GM12873 (cell line): ENCODE results near the gene ACBD4.

ENCODE experiments used
- TF ChIP-seq, protein P1 (sequence below): IDR thresholded peaks from 2 replicates; pipeline ENCODE4 v1.5.1; 2012; ENCODE audit warnings: low read depth, mild to moderate bottlenecking, moderate library complexity, low read length, control low read depth; ENCODE audit not compliant: insufficient read depth; ENCODE audit errors: missing control alignments

Gene ACBD4

DNA sequence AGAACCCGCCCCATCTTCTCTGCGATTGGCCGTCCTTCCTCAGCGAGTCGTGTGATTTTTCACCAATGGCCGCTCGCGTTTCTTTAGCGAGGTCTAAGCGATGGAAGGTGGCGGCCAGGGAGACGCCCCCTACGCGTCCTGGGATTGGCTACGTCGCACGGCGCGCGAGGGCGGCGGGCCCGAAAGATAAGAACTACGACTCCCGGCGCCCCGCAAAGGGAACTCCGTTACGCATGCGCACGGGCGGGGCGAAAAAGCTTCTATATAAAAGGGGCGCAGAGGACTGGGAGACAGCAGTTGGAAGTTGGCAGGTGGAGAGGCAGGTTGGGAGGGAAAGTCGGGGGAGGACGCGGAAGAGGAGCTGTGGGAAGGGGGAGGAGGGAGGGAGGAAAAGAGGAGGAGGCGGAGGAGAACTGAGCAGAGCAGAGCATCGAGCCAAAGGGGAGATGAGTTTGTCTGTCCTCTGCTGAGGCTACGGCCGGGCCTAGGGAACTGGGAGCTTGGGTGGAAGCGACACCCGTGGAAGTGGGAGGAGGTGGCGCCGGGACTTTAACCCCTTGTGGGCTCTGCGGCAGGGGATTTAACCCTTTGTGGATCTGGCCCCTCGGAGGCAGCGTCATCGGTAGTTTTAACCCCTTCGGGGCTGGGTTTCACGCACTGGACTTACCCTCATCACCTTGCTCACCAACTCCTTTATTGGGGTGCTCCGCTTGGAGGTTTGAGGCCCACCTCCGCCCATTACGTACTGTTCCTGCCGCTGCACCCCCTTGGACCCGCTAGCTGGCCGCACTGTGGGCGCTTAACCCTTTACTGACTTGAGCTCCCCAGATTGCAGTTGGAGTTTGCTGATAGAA lies 12.9 kb downstream of the ACBD4 start, which contains the start of gene HEXIM1:
HEXIM1 (plus strand) TSS at position 293 of the 854 bp plus-strand sequence. CDS start 716 bp downstream, outside the sequence.
- TF ChIP-seq, protein P1, sequence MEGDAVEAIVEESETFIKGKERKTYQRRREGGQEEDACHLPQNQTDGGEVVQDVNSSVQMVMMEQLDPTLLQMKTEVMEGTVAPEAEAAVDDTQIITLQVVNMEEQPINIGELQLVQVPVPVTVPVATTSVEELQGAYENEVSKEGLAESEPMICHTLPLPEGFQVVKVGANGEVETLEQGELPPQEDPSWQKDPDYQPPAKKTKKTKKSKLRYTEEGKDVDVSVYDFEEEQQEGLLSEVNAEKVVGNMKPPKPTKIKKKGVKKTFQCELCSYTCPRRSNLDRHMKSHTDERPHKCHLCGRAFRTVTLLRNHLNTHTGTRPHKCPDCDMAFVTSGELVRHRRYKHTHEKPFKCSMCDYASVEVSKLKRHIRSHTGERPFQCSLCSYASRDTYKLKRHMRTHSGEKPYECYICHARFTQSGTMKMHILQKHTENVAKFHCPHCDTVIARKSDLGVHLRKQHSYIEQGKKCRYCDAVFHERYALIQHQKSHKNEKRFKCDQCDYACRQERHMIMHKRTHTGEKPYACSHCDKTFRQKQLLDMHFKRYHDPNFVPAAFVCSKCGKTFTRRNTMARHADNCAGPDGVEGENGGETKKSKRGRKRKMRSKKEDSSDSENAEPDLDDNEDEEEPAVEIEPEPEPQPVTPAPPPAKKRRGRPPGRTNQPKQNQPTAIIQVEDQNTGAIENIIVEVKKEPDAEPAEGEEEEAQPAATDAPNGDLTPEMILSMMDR: no peak

DNA sequence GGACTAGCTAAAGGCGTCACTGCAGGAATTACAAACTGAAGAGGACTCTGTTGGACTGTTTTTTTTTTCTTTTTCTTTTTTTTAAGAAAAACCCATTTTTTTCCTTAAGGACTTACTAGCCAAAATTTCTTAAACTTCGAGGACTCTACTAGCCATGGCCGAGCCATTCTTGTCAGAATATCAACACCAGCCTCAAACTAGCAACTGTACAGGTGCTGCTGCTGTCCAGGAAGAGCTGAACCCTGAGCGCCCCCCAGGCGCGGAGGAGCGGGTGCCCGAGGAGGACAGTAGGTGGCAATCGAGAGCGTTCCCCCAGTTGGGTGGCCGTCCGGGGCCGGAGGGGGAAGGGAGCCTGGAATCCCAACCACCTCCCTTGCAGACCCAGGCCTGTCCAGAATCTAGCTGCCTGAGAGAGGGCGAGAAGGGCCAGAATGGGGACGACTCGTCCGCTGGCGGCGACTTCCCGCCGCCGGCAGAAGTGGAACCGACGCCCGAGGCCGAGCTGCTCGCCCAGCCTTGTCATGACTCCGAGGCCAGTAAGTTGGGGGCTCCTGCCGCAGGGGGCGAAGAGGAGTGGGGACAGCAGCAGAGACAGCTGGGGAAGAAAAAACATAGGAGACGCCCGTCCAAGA lies 13.7 kb downstream of the ACBD4 start:
- TF ChIP-seq, protein P1: peak; percentile 84

DNA sequence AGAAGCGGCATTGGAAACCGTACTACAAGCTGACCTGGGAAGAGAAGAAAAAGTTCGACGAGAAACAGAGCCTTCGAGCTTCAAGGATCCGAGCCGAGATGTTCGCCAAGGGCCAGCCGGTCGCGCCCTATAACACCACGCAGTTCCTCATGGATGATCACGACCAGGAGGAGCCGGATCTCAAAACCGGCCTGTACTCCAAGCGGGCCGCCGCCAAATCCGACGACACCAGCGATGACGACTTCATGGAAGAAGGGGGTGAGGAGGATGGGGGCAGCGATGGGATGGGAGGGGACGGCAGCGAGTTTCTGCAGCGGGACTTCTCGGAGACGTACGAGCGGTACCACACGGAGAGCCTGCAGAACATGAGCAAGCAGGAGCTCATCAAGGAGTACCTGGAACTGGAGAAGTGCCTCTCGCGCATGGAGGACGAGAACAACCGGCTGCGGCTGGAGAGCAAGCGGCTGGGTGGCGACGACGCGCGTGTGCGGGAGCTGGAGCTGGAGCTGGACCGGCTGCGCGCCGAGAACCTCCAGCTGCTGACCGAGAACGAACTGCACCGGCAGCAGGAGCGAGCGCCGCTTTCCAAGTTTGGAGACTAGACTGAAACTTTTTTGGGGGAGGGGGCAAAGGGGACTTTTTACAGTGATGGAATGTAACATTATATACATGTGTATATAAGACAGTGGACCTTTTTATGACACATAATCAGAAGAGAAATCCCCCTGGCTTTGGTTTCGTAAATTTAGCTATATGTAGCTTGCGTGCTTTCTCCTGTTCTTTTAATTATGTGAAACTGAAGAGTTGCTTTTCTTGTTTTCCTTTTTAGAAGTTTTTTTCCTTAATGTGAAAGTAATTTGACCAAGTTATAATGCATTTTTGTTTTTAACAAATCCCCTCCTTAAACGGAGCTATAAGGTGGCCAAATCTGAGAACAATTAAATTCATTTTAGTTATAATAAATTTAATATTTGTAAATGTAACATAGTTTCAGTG lies 14.5 kb downstream of the ACBD4 start:
- TF ChIP-seq, protein P1: no peak

DNA sequence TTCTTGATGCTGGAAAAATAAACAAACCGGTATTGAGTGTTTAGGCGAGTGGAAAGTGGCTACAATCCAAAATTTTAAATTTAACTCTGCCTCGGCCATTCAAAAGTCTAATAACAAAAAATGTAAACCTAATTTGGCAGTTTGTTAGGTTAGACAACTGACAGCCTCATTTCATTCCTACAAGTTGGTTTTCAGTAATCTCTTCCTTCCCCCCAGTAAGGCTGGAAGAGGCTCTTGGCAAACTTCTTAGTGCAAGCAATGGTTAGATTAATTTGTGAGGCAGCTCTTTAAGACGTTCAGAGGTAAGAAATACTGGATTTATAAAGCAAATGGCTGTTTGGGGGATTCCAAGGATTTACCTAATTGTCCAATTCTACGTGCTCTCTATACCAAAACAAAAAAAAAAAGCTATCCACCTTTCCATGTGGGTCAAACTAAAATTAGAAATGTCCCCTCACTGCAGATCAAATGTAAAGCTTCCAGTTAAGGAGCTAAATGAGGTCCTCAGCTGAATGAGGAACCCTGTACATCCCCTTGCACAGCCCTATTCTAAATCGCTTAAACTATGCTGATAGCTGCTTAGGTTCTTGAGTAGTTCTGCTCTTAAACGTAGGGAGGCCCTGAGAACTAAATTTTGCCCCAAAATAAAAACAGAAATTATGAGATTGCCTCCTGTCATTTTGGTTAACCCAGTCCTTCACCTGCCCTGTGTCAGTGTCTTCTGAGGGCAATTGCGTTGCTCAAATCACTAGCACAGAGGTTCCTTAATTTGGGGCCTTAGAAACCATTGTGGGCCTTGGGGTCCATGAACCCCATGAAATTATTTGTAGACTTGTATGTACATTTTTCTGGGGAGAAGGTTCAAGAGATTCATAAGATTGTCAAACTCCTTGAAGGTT lies 15.7 kb downstream of the ACBD4 start:
- TF ChIP-seq, protein P1: no peak

DNA sequence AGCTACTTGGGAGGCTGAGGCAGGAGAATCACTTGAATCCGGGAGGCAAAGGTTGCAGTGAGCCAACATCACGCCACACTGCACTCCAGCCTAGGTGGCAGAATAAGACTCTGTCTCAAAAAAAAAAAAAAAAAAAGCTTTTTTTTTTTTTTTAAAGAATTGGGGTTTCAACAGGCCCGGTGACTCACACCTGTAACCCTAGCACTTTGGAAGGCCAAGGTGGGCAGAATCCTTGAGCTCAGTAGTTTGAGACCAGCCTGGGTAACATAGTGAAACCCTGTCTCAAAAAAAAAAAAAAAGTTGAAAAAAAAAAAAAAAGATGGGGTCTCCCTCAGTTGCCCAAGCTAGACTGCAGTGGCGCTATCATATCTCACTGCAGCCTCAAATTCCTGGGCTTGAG lies 19.5 kb downstream of the ACBD4 start:
- TF ChIP-seq, protein P1: no peak

DNA sequence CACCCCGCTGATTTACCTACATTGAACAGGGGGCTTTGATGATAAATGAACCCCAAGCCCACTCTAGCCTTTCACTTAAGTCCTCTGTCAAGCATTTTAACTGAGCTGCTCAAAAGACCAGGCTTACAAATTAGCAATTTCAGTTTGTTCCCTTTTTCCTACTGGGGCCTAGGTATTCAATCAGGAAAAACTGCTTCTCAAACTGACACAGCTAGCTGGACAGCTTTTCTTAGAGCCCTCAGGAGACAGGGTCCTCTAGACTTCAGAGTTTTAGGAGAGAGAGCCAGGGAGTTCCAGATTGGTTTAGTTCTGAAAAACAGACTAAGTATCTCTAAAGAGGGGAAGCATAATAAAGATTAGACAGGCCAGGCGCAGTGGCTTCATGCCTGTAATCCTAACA lies 20.0 kb downstream of the ACBD4 start:
- TF ChIP-seq, protein P1: no peak
